ENCODE results near the gene IVL. TPM values are rescaled to one million over a fixed set of nuclear protein-coding genes. Genes with fewer than 3 reads are reported as not detected.

IVL gene
- total RNA-seq, 1 donor from 2014 or later = not detected

DNA sequence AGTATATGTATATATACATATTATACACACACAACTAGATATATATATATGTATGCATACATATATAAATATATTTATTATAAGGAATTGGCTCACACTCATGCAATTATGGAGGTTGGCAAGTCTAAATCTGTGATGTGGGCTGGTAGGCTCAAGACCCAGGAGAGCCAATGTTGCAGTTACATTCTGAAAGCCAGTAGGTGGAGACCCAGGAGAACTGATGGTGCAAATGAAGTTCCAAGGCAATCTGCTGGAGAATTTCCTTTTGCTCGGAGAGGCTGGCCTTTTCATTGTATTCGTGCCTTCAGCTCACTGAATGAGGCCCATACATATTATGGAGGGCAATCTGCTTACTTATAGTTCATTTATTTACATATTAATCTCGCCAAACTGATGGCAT lies 9.4 kb downstream of the IVL start:
- H3K27ac Mint-ChIP-seq = no peak overlapping the region
- no peaks in the 10 kb centered on the region for H3K4me1 Mint-ChIP-seq
- DNase-seq = no peak
- ChIA-PET CTCF (no interaction called here), POLR2A (no interaction called here)
- no peak for ATAC-seq (ENCODE audit: low read depth)
- intact Hi-C loops (cut with micrococcal nuclease) = no loop called here
- no peaks in the 10 kb centered on the region for H3K36me3 Mint-ChIP-seq (ENCODE audit: low read depth)
- no peak overlapping the region for H3K4me3 Mint-ChIP-seq
- peaks cover 18% of the 10 kb centered on the region for H3K27me3 Mint-ChIP-seq
- TF ChIP-seq, protein P1, sequence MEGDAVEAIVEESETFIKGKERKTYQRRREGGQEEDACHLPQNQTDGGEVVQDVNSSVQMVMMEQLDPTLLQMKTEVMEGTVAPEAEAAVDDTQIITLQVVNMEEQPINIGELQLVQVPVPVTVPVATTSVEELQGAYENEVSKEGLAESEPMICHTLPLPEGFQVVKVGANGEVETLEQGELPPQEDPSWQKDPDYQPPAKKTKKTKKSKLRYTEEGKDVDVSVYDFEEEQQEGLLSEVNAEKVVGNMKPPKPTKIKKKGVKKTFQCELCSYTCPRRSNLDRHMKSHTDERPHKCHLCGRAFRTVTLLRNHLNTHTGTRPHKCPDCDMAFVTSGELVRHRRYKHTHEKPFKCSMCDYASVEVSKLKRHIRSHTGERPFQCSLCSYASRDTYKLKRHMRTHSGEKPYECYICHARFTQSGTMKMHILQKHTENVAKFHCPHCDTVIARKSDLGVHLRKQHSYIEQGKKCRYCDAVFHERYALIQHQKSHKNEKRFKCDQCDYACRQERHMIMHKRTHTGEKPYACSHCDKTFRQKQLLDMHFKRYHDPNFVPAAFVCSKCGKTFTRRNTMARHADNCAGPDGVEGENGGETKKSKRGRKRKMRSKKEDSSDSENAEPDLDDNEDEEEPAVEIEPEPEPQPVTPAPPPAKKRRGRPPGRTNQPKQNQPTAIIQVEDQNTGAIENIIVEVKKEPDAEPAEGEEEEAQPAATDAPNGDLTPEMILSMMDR (IDR thresholded peaks at IDR 0.05) = no peak
- H3K9me3 Mint-ChIP-seq = peaks cover 5% of the 10 kb centered on the region

DNA sequence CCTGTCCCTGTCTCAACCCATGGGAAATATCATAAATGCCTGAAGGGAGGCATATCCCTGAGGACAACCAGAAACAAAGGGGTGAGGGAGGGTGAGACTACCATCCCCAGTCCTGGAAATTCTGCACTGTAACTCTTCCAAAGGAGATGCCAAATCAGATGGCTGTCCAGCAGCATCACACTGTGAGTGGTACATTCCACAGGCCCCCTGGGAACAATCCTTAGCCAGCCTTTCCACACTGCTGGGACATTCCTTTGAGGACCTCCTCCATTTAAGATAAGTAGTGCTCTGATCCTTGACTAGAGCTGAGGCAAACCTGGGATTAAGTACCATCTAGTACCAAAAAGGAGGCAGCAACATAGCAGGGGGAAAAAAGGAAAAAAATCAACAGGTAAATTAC lies 10.7 kb downstream of the IVL start:
- POLR2A ChIA-PET = no interaction called here
- H3K27me3 Mint-ChIP-seq = peaks cover 12% of the 10 kb centered on the region
- no peaks in the 10 kb centered on the region for H3K4me1 Mint-ChIP-seq
- no peak overlapping the region for H3K4me3 Mint-ChIP-seq
- peaks cover 5% of the 10 kb centered on the region for H3K9me3 Mint-ChIP-seq
- DNase-seq (no peak), ATAC-seq (ENCODE audit: low read depth) (no peak)
- CTCF ChIA-PET = no interaction called here
- no peaks in the 10 kb centered on the region for H3K36me3 Mint-ChIP-seq (ENCODE audit: low read depth)
- intact Hi-C loops (cut with micrococcal nuclease) = no loop called here
- H3K27ac Mint-ChIP-seq = no peak overlapping the region
- TF ChIP-seq, protein P1 (IDR thresholded peaks at IDR 0.05) = no peak

DNA sequence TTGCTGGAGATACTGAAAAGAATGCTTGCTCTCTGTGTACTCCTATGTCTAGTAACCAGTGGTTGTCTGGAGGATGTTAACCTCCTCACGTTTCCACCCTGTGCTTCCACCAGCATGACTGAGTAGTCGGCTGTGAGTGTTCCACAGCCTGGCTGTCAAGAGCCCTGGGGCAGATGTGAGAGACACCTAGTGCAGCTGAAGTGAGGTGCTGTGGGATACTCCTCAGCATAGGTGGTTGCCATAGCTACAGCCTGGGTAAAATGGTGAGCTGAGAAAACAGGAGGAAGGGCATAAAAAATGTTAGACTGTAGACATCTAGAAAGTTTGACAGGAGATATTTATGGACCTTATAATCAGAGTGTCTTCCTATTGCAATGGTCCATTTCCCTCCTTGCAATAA lies 15.8 kb downstream of the IVL start:
- TF ChIP-seq, protein P1 (IDR thresholded peaks at IDR 0.05) = no peak
- no peaks in the 10 kb centered on the region for H3K36me3 Mint-ChIP-seq (ENCODE audit: low read depth)
- CTCF ChIA-PET = no interaction called here
- intact Hi-C loops (cut with micrococcal nuclease) = no loop called here
- H3K4me1 Mint-ChIP-seq = no peaks in the 10 kb centered on the region
- H3K9me3 Mint-ChIP-seq = no peaks in the 10 kb centered on the region
- no peak overlapping the region for H3K4me3 Mint-ChIP-seq
- ATAC-seq (ENCODE audit: low read depth) = no peak
- peaks cover 2% of the 10 kb centered on the region for H3K27me3 Mint-ChIP-seq
- POLR2A ChIA-PET = no interaction called here
- H3K27ac Mint-ChIP-seq = no peak overlapping the region
- DNase-seq = no peak

DNA sequence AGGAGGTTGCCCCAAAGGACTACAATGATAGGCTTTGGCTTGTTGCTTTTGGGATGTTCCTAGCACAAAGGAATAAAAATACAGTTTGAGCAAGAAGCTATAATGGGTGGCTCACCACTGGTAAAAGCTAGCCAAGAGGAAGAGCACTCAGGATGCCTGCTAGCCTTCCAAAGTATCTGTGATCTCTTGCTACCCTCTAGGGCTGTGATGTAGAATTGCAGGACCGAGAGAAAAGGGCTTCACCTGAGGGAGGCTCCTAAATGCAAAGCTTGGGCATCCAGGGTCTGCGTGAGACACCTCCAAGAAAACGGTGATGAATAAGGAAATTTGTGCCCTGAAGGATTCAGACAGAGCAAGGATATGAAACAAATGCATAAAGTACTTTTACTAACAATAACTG lies 17.7 kb downstream of the IVL start:
- Mint-ChIP-seq H3K4me1 (no peaks in the 10 kb centered on the region), H3K27me3 (peaks cover 2% of the 10 kb centered on the region), H3K4me3 (no peak overlapping the region), H3K27ac (no peak overlapping the region), H3K9me3 (no peaks in the 10 kb centered on the region), H3K36me3 (ENCODE audit: low read depth) (no peaks in the 10 kb centered on the region)
- ChIA-PET POLR2A (no interaction called here), CTCF (interaction anchor here (1.0 kb wide), 1 partner anchor 48 kb away, joined by 3 read pairs; the partner anchor contains the start of gene SMCP)
- TF ChIP-seq, protein P1 (IDR thresholded peaks at IDR 0.05) = no peak
- ATAC-seq (ENCODE audit: low read depth) = no peak
- intact Hi-C loops (cut with micrococcal nuclease) = no loop called here
- no peak for DNase-seq

DNA sequence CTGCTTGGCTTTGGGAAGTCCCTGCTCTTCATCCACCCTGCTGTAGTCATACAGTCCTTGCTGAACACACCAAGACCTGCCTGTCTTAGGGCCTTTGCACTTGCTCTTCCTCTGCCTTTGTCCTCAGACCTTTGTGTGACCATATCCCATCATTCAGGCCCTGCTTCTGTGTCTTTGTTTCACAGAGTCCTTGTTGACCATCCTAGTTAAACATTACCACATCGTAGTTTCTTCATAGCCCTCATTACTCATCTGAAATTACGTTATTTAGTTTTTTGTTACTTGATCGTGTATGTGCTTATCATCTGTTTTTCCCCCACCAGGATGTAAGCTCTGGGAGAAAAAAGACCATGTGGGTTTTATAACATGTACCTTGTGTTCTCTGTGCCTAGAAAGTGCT lies 20.3 kb downstream of the IVL start:
- ChIA-PET CTCF (no interaction called here), POLR2A (no interaction called here)
- TF ChIP-seq, protein P1 (IDR thresholded peaks at IDR 0.05) = no peak
- H3K27me3 Mint-ChIP-seq = peaks cover 11% of the 10 kb centered on the region
- H3K9me3 Mint-ChIP-seq = no peaks in the 10 kb centered on the region
- intact Hi-C loops (cut with micrococcal nuclease) = no loop called here
- H3K36me3 Mint-ChIP-seq (ENCODE audit: low read depth) = no peaks in the 10 kb centered on the region
- H3K4me1 Mint-ChIP-seq = no peaks in the 10 kb centered on the region
- H3K27ac Mint-ChIP-seq = no peak overlapping the region
- no peak overlapping the region for H3K4me3 Mint-ChIP-seq
- DNase-seq (no peak), ATAC-seq (ENCODE audit: low read depth) (no peak)

Data from activated B cell treated with CpG ODN at 0.5 μM for 24 hours (primary cell).